NCI-H1048 (cell line): ENCODE data around the gene CIITA.
"Not testable (repeated sequence)": the region's sequence is repeated elsewhere in the genome, so short reads cannot be mapped to it uniquely, and the experiment has no call there.

Experiments used
- DNase-seq: peaks from one replicate; lab custom pipeline; 2025; lab: John Stamatoyannopoulos, UW

Gene CIITA, protein sequence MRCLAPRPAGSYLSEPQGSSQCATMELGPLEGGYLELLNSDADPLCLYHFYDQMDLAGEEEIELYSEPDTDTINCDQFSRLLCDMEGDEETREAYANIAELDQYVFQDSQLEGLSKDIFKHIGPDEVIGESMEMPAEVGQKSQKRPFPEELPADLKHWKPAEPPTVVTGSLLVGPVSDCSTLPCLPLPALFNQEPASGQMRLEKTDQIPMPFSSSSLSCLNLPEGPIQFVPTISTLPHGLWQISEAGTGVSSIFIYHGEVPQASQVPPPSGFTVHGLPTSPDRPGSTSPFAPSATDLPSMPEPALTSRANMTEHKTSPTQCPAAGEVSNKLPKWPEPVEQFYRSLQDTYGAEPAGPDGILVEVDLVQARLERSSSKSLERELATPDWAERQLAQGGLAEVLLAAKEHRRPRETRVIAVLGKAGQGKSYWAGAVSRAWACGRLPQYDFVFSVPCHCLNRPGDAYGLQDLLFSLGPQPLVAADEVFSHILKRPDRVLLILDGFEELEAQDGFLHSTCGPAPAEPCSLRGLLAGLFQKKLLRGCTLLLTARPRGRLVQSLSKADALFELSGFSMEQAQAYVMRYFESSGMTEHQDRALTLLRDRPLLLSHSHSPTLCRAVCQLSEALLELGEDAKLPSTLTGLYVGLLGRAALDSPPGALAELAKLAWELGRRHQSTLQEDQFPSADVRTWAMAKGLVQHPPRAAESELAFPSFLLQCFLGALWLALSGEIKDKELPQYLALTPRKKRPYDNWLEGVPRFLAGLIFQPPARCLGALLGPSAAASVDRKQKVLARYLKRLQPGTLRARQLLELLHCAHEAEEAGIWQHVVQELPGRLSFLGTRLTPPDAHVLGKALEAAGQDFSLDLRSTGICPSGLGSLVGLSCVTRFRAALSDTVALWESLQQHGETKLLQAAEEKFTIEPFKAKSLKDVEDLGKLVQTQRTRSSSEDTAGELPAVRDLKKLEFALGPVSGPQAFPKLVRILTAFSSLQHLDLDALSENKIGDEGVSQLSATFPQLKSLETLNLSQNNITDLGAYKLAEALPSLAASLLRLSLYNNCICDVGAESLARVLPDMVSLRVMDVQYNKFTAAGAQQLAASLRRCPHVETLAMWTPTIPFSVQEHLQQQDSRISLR

DNA sequence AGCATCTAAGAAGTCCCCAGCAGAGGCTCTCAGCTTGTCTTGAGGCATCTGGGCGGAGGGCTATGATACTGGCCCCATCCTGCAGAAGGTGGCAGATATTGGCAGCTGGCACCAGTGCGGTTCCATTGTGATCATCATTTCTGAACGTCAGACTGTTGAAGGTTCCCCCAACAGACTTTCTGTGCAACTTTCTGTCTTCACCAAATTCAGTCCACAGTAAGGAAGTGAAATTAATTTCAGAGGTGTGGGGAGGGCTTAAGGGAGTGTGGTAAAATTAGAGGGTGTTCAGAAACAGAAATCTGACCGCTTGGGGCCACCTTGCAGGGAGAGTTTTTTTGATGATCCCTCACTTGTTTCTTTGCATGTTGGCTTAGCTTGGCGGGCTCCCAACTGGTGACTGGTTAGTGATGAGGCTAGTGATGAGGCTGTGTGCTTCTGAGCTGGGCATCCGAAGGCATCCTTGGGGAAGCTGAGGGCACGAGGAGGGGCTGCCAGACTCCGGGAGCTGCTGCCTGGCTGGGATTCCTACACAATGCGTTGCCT lies at the start of gene CIITA:
Gene CIITA (plus strand): TSS at position 404 of the 543 bp plus-strand sequence. CDS start 129 bp downstream, at position 533.
- DNase-seq: no peak

DNA sequence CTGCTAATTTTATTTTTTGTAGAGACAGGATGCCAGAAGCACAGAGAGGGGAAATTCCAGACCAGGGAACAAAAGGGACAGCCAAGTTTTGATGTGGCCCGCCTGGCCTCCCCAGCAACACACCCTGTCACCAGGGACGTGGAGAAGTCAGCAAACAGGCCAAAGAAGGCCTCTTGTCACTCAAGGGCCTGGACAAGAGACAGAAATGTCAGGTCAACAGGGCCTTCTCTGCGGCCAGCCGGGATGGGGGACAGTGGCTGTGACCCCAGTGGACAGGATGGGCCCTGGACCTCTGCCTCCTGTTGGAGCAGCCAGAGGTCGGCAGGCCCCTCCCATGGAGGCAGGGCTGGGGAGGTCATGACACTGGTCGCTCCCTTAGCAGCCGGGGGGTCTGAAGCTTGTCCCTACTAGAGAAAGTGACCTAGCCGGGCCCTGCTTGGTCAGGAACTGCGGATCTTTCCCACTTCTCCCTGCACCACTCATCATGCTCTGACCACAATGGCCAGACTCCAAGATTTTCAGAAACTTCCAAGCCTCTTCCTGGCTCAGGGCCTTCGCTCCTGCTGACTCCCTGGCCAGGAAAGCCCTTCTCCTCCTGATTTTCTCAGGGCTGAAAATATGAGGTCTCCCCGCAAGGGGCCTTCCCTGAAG lies 49.2 kb upstream of the CIITA start:
- no peak for DNase-seq

DNA sequence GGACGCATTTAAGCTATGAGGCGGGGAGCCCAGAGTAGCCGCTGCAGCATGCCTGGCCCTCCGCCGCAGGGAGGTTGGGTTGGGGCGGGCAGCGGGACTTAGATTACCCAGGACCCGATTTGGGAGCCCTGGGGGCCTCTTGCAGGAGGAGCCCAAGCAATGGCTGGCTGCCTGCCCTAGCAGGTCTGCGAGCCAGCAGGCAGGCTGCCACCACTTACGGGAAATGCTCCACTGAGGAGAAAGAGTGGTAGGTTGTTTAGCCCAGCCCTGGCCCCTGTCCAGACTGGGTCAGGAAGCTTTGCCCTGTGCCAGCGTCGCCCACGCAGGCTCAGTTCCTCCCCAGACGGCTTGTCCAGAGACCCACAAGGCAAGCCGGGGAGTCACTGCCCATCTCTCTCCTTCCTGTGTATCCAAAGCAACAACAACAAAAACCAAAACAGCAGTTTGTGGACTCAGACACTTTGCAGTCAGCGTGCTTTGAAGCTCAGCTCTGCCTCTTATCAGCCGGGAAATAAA lies 48.1 kb upstream of the CIITA start:
- DNase-seq: no peak

DNA sequence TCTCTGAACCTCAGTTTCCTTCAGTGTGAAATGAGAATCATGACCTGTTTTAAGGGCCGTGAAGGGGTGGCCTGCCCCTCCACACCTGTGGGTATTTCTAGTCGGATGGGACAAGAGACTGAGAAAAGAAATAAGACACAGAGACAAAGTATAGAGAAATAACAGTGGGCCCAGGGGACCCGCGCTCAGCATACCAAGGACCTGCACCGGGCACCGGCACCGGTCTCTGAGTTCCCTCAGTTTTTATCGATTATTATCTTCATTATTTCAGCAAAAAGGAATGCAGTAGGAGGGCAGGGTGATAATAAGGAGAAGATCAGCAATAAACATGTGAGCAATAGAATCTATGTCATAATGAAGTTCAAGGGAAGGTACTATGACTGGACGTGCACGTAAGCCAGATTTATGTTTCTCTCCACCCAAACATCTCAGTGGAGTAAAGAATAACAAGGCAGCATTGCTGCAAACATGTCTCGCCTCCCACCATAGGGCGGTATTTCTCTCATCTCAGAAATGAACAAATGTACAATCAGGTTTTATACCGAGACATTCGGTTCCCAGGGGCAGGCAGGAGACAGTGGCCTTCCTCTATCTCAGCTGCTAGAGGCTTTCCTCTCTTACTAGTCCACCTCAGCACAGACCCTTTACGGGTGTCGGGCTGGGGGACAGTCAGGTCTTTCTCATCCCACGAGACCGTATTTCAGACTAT lies 47.5 kb upstream of the CIITA start:
- DNase-seq: not testable (repeated sequence)

DNA sequence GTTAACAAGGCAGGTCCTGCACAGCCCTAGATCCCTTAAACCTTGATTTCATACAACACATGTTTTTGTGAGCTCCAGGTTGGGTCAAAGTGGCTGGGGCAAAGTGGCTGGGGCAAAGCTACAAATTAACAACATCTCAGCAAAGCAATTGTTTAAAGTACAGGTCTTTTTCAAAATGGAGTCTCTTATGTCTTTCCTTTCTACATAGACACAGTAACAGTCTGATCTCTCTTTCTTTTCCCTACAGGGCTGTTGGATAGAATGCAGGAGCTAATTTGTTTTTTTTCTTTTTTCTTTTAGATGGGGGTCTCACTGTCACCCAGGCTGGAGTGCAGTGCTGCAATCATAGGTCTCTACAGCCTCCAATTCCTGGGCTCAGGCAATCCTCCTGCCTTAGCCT lies 46.8 kb upstream of the CIITA start:
- not testable (repeated sequence) for DNase-seq

DNA sequence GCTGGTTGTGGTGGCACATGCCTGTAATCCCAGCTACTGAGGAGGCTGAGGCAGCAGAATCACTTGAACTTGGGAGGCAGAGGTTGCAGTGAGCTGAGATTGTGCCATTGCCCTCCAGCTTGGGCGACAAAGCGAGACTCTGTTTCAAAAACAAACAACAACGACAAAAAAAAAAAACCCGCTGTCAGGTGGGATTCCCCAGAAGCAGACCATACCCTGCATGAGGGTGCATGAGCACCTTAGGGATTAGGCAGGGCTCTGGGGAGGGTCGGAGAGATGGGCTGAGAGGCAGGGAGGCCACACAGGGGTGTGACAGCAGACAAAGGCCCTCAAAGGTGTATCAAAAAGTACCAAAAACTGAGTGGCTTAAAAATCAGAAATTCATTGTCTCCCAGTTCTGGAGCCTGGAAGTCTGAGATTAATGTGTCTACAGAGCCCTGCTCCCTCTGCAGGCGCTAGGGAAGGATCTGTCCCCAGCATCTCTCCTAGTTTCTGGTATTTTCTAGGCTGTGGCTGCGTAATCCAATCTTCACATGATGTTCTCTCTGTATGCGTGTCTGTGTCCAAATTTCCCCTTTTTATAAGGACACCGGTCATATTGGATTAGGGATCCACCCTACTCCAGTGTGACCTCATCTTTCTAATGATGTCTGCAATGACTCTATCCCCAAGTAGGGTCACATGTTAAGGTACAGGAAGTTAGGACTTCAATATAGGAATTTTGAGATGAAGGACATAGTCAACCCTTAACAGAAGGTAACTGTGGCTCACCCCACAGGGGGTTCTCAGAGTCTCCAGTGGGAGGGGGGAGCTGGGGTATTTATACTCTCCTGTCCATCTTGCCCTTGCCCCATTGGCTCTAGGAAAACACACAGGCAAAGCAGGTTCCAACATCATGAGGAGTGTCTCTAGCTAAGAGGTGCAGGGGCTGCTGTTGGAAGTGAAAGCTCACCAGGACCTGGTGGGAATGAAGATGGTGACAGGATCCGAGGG lies 44.8 kb upstream of the CIITA start:
- DNase-seq: no peak

DNA sequence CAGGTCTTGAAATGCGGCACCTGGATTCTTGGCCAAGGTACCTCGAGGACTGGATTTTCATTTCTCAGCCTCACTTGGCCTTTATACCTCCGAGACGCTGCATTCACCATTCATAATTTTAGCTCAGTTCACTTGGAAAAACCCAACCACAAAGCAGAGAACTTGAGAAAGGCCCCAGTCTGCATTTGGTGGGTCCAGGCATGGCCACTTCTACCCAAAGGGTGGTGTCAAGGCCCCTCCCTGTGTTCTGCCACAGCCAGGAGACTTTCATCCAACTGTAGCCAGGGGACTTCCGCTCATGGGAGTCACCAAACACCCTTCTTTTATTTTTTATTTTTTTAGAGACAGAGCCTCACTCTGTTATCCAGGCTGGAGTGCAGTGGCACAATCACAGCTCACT lies 43.7 kb upstream of the CIITA start:
- no peak for DNase-seq

DNA sequence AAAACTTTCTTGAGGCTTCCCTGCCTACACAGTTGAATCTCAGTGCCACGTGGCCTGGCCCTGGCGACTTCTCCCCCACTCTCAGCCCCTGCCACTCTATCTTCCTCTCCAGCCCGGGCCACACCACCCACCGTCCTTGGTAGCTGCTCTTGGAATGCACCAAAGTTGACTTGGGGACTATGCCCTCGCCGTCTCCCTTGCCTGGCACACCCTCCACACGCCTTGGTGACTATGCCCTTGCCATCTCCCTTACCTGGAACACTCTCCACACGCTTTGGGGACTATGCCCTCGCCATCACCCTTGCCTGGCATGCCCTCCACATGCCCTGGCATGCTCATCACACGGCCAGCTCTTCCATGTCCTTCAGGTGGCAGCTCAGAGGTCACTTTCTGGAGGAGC lies 42.9 kb upstream of the CIITA start:
- DNase-seq: no peak

DNA sequence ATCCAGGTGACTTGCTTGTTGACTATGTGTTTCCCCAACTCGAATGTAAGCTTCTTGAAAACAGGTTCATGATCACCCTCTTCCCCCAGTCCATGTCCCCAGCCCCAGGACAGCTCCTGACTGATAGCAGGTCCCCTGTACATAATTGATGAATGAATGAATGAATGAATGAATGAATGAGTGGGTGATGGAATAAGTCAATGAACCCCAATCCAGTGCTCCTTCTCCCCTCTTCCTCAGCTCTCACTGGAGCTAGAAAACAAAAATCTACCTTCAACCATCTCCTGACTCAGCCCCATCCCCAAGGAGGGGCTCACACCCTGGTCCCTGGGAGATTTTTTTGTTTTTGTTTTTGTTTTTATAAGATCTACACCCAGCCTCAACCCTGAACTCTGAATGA lies 42.2 kb upstream of the CIITA start:
- DNase-seq: no peak

DNA sequence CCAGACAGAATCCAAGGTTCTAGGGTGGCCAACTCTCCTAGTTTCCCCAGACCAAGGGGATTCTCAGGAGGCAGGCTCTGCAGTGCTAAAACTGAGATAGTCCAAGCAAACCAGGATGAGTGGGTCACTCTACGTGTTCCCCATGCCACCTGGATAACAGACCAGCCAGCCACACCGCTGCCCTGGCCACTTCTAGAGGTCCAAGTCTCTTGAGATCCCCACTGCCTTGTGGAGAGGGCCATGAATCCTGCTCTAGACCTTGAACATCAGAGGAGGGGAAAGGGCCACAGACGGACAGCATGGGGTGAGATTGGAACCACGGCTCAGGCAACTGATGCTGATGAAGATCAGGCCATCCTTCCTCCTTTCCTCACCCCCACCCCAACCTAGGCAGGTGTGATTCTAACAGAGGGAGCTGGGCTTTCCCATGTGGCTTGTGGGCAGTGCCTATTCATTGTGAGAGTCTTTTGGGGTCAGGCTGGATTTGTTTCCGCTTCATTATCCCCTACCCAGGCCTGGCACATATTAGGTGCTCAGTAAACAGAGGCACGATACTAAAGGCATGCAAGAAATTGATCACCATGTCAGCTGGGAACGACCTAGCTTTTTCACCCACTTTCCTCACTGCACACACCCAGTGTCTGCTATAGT lies 41.6 kb upstream of the CIITA start:
- DNase-seq: no peak

DNA sequence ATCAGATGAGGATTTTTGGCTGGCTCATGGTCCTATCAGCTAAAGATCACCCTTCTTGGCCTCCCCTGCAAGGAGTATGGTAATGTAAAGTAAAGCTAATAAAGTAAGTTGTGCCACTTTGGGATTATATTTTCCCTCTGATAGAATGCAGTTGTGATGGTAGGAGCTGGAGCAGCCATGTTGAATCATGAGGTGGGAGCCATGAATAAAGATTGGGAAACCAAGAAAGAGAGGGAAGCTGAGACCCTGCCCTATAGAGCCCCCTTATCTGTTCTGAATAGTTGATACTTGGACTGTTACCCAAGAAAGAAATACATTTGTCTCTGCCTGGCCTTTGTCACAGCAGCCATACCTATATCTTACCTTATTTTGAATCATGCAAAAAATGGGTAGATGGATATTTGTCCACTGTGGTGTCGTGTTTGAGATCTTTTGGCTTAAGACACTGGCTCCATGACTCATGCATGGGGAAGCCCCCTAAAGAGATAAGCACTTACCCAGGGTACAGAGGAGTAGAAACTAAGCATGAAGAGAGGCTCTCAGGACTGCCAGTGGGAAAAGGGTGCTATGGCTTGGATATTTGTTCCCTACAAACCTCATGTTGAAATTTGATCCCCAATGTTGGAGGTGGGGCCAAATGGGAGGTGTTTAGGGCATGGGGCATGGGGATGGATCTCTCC lies 40.7 kb upstream of the CIITA start:
- DNase-seq: no peak

DNA sequence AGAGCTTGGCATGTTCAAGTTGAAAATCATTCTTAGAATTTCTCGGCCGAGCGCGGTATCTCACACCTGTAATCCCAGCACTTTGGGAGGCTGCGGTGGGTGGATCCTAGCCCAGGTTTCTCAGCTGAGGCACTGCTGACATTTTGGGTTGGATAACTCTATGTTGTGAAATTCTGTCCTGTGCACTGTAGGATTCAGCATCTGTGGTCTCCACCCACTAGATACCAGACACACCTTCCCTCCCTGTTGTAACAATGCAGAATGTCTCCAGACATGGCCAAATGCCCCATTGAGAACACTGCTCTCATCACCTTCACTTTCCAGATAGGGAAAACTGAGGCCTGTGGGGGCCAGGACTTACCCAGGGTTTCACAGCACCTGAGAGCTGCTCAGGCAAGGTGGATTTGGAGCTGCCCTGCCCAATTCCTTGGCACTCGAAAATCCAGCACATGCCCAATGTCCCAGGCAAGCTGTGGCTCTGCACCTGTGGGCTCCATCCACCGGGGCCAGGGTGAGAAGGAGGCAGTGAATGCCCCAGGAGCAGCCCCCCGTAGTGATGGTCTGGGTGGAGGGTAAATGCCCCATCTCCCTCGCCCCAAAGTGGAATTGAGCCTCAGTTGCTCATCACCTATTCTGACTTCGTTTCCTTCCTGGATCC lies 38.3 kb upstream of the CIITA start:
- no peak for DNase-seq

DNA sequence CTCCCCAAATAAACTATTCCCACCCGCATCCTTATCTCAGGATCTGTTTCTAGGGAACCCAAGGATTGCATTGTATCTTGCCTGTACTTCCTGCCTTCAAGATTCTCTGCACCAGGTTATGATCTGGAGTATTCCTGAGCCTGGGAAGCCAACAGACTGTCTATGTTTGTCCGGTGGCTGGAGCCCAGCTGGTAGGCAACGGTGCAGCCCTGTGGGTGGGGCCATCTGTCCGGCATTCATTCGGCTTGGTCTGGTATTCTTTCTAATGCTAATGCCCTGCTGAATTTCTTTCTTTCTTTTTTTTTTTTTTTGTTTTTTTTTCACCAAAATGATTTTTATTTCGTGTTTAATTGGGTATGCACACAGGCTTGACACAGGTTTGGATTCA lies 37.7 kb upstream of the CIITA start:
- no peak for DNase-seq

DNA sequence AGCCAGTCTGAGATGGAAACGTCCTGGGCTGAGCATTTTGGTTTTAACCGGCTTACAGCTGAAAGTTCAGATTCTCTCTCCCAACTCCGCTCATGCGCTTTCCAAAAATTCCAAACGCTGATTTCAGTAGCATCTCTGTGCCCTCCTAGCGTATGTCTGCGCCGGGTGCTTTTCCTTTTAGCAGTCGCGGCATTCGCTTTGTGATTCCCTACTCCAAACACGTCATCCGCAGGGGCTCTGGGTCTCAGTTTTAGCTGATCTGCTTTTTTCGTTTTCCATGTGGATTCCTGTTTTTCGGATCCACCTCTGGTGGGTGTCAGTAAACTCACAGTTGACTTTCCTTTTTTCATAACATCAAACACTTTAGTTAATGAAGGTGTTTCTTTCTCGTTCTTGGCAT lies 36.3 kb upstream of the CIITA start:
- no peak for DNase-seq

DNA sequence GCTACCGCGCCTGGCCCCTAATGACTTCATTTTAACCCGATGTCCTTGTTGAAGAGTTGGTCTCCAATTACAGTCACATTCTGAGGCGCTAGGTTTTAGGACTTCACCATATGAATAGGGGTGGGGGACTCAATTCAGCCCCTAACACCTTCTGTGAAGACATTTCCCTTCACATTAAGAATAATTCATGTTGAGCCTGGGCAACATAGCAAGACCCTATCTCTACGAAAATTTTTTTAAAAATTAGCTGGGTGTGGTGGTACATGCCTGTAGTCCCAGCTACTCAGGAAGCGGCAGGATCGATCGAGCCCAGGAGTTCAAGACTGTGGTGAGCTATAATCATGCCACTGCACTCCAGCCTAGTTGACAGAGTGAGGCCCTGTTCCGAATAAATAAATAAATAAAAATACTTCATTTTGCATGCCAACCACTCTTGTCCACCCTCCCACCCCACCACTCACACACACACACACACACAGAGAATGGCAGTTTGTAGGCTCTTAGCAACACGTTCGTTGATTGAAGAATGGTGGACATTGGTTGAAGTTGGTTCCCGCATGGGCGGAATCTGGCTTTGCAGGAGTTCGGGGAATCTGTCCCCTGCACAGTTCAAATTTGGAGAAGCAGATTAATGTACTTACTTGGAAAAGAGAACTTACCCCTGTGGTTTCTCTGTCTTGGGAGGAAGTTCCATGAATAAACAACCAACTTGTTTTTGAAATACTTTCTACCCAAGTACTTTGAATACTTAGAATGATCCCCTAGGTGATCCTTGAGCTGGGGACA lies 30.6 kb upstream of the CIITA start:
- no peak for DNase-seq

DNA sequence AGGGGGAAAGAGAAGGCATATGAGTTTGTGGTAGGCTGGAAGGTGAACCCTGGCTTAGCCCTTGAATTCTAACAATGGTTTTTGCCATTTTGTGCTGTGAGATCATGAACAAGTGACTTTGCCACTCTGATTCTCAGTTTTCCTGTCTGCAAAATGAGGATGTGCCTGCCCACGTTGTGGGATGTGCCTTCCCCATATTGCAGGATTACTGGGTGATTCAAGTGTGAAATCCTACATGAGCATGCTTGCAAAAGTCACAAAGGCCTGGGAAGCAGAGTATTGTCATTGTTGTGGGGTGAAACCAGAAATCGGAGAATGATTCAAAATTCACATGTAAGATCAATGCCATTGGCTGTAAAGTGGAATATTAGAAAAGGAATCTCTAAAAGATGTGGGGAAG lies 29.8 kb upstream of the CIITA start:
- DNase-seq: no peak
